HL-60 (cell line): Measurements from ENCODE around the gene AP2A1.

ENCODE experiments used
- DNase-seq, 2 experiments: peaks; one replicate each; pipeline ENCODE4 v3.0.0-alpha.2; 2010 to 2020; ENCODE audit warnings: low read depth in 1 of 2, low spot score in 1 of 2
- H3K27ac ChIP-seq: fragments of 250-450 bp; sonication (Bioruptor Pico); replicated peaks from 2 replicates; pipeline ENCODE4 v1.5.1; 2020; ENCODE audit warnings: mild to moderate bottlenecking, moderate library complexity
- H3K27me3 ChIP-seq: fragments of 250-450 bp; sonication (Bioruptor Pico); 2 replicates; pipeline ENCODE4 v1.5.1; 2021; ENCODE audit warnings: mild to moderate bottlenecking, moderate library complexity; ENCODE audit not compliant: insufficient read depth, poor library complexity, severe bottlenecking
- H3K4me3 ChIP-seq: replicated peaks from 2 replicates; pipeline ENCODE4 v1.5.1; 2011; ENCODE audit warnings: mild to moderate bottlenecking, control low read depth, low read length; ENCODE audit not compliant: insufficient read depth
- CTCF ChIP-seq: IDR thresholded peaks from one replicate; pipeline ENCODE4 v1.5.1; 2011; ENCODE audit warnings: low read length, control low read depth, inconsistent platforms; ENCODE audit not compliant: insufficient read depth
- GABPA ChIP-seq: IDR thresholded peaks from 2 replicates; pipeline ENCODE4 v1.6.1; 2012; ENCODE audit warnings: low read depth
- POLR2AphosphoS5 ChIP-seq: IDR thresholded peaks from 2 replicates; pipeline ENCODE4 v1.6.1; 2012; ENCODE audit warnings: low read depth
- REST ChIP-seq: IDR thresholded peaks from 2 replicates; pipeline ENCODE4 v1.6.1; 2012; ENCODE audit warnings: low read depth; ENCODE audit not compliant: insufficient replicate concordance
- SPI1 ChIP-seq: IDR thresholded peaks from 2 replicates; pipeline ENCODE4 v1.6.1; 2012; ENCODE audit warnings: low read depth, mild to moderate bottlenecking, borderline replicate concordance

AP2A1 gene

GRCh38 chr19:49761625-49762311 lies 5.0 kb upstream of the AP2A1 start:
- H3K27ac ChIP-seq: no peak overlapping the region
- TF ChIP-seq SPI1 (no peak), POLR2AphosphoS5 (no peak), GABPA (no peak)
- no peak for DNase-seq
- H3K27me3 ChIP-seq: no peaks in the 10 kb centered on the region
- H3K4me3 ChIP-seq: no peak overlapping the region

- no peak for DNase-seq
- no peak within 1 kb of the TSS for H3K27ac ChIP-seq
- H3K27me3 ChIP-seq: no peaks in the 10 kb centered on the region
- no peak within 1 kb of the TSS for H3K4me3 ChIP-seq
- no peak for TF ChIP-seq SPI1
- no peak for TF ChIP-seq CTCF
- TF ChIP-seq POLR2AphosphoS5: no peak
- TF ChIP-seq GABPA: no peak
- TF ChIP-seq REST: no peak
These were observed 3.6 kb upstream of the AP2A1 start, which contains the start of gene TSKS for GRCh38 chr19:49763230-49763629. TSKS (minus strand) TSS chr19:49763306; CDS start chr19:49763247, 59 bp downstream.

- TF ChIP-seq SPI1 (no peak), POLR2AphosphoS5 (no peak), CTCF (no peak), REST (no peak), GABPA (no peak)
- DNase-seq: no peak
- Histone ChIP-seq H3K4me3 (no peak overlapping the region), H3K27me3 (no peaks in the 10 kb centered on the region), H3K27ac (no peak overlapping the region)
These were observed 2.5 kb upstream of the AP2A1 start for GRCh38 chr19:49764341-49764740.

GRCh38 chr19:49766007-49766929 lies 533 bp upstream of the AP2A1 start:
- DNase-seq: peak; percentile 100
- H3K4me3 ChIP-seq: peak overlapping the region; percentile 18
- no peaks in the 10 kb centered on the region for H3K27me3 ChIP-seq
- H3K27ac ChIP-seq: peak overlapping the region; percentile 86
- TF ChIP-seq SPI1 (peak; percentile 87), CTCF (no peak), GABPA (peak; percentile 72), REST (peak; percentile 64), POLR2AphosphoS5 (peak; percentile 90)
